Measurements from ENCODE around the gene DES. TPM values are rescaled to one million over a fixed set of nuclear protein-coding genes. Genes with fewer than 3 reads are reported as not detected.
A peak's percentile ranks its signal among the peaks of the same experiment; 100 is the strongest.
"Not testable (repeated sequence)": the region's sequence is repeated elsewhere in the genome, so short reads cannot be mapped to it uniquely, and the experiment has no call there.

Gene DES
- total RNA-seq, 1 experiment from 2014 or later = 0.13 TPM

- H3K4me1 ChIP-seq (replicated peaks) = peaks cover 14% of the 10 kb centered on the region
- no peak overlapping the region for H3K27ac ChIP-seq
- peak; percentile 83 to 98 for DNase-seq (ENCODE audit: low read depth in 1 of 2, low spot score in 2 of 2)
- H3K36me3 ChIP-seq = peaks cover 36% of the 10 kb centered on the region
- no peaks in the 10 kb centered on the region for H3K9me3 ChIP-seq (replicated peaks)
- no peaks in the 10 kb centered on the region for H3K27me3 ChIP-seq (replicated peaks)
- H3K4me3 ChIP-seq = peak overlapping the region; percentile 32
These were observed 29.9 kb upstream of the DES start for GRCh38 chr2:219388121-219388906.

GRCh38 chr2:219388907-219389156, 29.3 kb upstream of the DES start:
- no peak for DNase-seq (ENCODE audit: low read depth in 1 of 2, low spot score in 2 of 2)
- H3K9me3 ChIP-seq (replicated peaks) = no peaks in the 10 kb centered on the region
- H3K27ac ChIP-seq = no peak overlapping the region

GRCh38 chr2:219392754-219393153, 25.4 kb upstream of the DES start:
- peaks cover 12% of the 10 kb centered on the region for H3K4me1 ChIP-seq (replicated peaks)
- no peak overlapping the region for H3K4me3 ChIP-seq
- no peaks in the 10 kb centered on the region for H3K36me3 ChIP-seq
- H3K27me3 ChIP-seq (replicated peaks) = no peaks in the 10 kb centered on the region
- H3K9me3 ChIP-seq (replicated peaks) = no peaks in the 10 kb centered on the region
- no peak for DNase-seq (ENCODE audit: low read depth in 1 of 2, low spot score in 2 of 2)
- H3K27ac ChIP-seq = no peak overlapping the region

More at GRCh38 chr2:219388907-219389156, 29.3 kb upstream of the DES start:
- Histone ChIP-seq H3K27me3 (replicated peaks) (no peaks in the 10 kb centered on the region), H3K4me3 (peak overlapping the region; percentile 32), H3K36me3 (peaks cover 32% of the 10 kb centered on the region), H3K4me1 (replicated peaks) (peaks cover 14% of the 10 kb centered on the region)

- not testable (repeated sequence) for H3K9me3 ChIP-seq (replicated peaks); H3K27ac ChIP-seq; DNase-seq (ENCODE audit: low read depth in 1 of 2, low spot score in 2 of 2); H3K36me3 ChIP-seq; H3K27me3 ChIP-seq (replicated peaks); H3K4me3 ChIP-seq
- H3K4me1 ChIP-seq (replicated peaks) = peaks cover 22% of the 10 kb centered on the region
These were observed 23.1 kb upstream of the DES start for GRCh38 chr2:219395056-219395455.

GRCh38 chr2:219395609-219396008, 22.6 kb upstream of the DES start:
- no peak for DNase-seq (ENCODE audit: low read depth in 1 of 2, low spot score in 2 of 2)
- Histone ChIP-seq H3K27me3 (replicated peaks) (no peaks in the 10 kb centered on the region), H3K4me3 (no peak overlapping the region), H3K4me1 (replicated peaks) (peaks cover 22% of the 10 kb centered on the region), H3K36me3 (no peaks in the 10 kb centered on the region), H3K9me3 (replicated peaks) (no peaks in the 10 kb centered on the region), H3K27ac (no peak overlapping the region)

GRCh38 chr2:219396863-219397457, 21.2 kb upstream of the DES start:
- Histone ChIP-seq H3K4me3 (no peak overlapping the region), H3K27ac (no peak overlapping the region), H3K4me1 (replicated peaks) (peaks cover 22% of the 10 kb centered on the region), H3K36me3 (no peaks in the 10 kb centered on the region), H3K9me3 (replicated peaks) (no peaks in the 10 kb centered on the region), H3K27me3 (replicated peaks) (no peaks in the 10 kb centered on the region)
- DNase-seq (ENCODE audit: low read depth in 1 of 2, low spot score in 2 of 2) = no peak

GRCh38 chr2:219398721-219399363, 19.3 kb upstream of the DES start:
- Histone ChIP-seq H3K27ac (no peak overlapping the region), H3K9me3 (replicated peaks) (no peaks in the 10 kb centered on the region), H3K36me3 (no peaks in the 10 kb centered on the region), H3K4me3 (no peak overlapping the region), H3K27me3 (replicated peaks) (no peaks in the 10 kb centered on the region), H3K4me1 (replicated peaks) (peaks cover 22% of the 10 kb centered on the region)
- DNase-seq (ENCODE audit: low read depth in 1 of 2, low spot score in 2 of 2) = peak in 1 of 2 experiments; percentile 49

GRCh38 chr2:219399716-219400478, 18.3 kb upstream of the DES start:
- Histone ChIP-seq H3K4me3 (no peak overlapping the region), H3K9me3 (replicated peaks) (no peaks in the 10 kb centered on the region), H3K27me3 (replicated peaks) (no peaks in the 10 kb centered on the region), H3K27ac (no peak overlapping the region), H3K36me3 (no peaks in the 10 kb centered on the region), H3K4me1 (replicated peaks) (peaks cover 22% of the 10 kb centered on the region)
- DNase-seq (ENCODE audit: low read depth in 1 of 2, low spot score in 2 of 2) = no peak

- Histone ChIP-seq H3K36me3 (no peaks in the 10 kb centered on the region), H3K27ac (no peak overlapping the region), H3K4me1 (replicated peaks) (peaks cover 22% of the 10 kb centered on the region), H3K9me3 (replicated peaks) (no peaks in the 10 kb centered on the region), H3K27me3 (replicated peaks) (no peaks in the 10 kb centered on the region), H3K4me3 (no peak overlapping the region)
- no peak for DNase-seq (ENCODE audit: low read depth in 1 of 2, low spot score in 2 of 2)
These were observed 17.6 kb upstream of the DES start for GRCh38 chr2:219400562-219400961.

GRCh38 chr2:219401606-219402005, 16.6 kb upstream of the DES start:
- Histone ChIP-seq H3K36me3 (no peaks in the 10 kb centered on the region), H3K27ac (no peak overlapping the region), H3K9me3 (replicated peaks) (no peaks in the 10 kb centered on the region), H3K27me3 (replicated peaks) (no peaks in the 10 kb centered on the region), H3K4me3 (no peak overlapping the region), H3K4me1 (replicated peaks) (peaks cover 23% of the 10 kb centered on the region)
- no peak for DNase-seq (ENCODE audit: low read depth in 1 of 2, low spot score in 2 of 2)

GRCh38 chr2:219402665-219403515, 15.3 kb upstream of the DES start:
- H3K27me3 ChIP-seq (replicated peaks) = no peaks in the 10 kb centered on the region
- peak; percentile 69 to 75 for DNase-seq (ENCODE audit: low read depth in 1 of 2, low spot score in 2 of 2)
- H3K4me1 ChIP-seq (replicated peaks) = peaks cover 22% of the 10 kb centered on the region
- no peaks in the 10 kb centered on the region for H3K36me3 ChIP-seq
- no peaks in the 10 kb centered on the region for H3K9me3 ChIP-seq (replicated peaks)
- H3K4me3 ChIP-seq = no peak overlapping the region
- no peak overlapping the region for H3K27ac ChIP-seq

GRCh38 chr2:219403861-219404260, 14.3 kb upstream of the DES start:
- Histone ChIP-seq H3K36me3 (no peaks in the 10 kb centered on the region), H3K27me3 (replicated peaks) (no peaks in the 10 kb centered on the region), H3K4me1 (replicated peaks) (peaks cover 13% of the 10 kb centered on the region), H3K27ac (no peak overlapping the region), H3K4me3 (no peak overlapping the region), H3K9me3 (replicated peaks) (no peaks in the 10 kb centered on the region)
- DNase-seq (ENCODE audit: low read depth in 1 of 2, low spot score in 2 of 2) = no peak

- Histone ChIP-seq H3K27me3 (replicated peaks) (no peaks in the 10 kb centered on the region), H3K9me3 (replicated peaks) (no peaks in the 10 kb centered on the region), H3K36me3 (no peaks in the 10 kb centered on the region), H3K4me1 (replicated peaks) (peaks cover 8% of the 10 kb centered on the region), H3K27ac (no peak overlapping the region), H3K4me3 (no peak overlapping the region)
- DNase-seq (ENCODE audit: low read depth in 1 of 2, low spot score in 2 of 2) = no peak
These were observed 13.8 kb upstream of the DES start for GRCh38 chr2:219404291-219404910.
